ENCODE results near the gene KRTAP3-3.

- TF ChIP-seq EZH2 (IDR thresholded peaks at IDR 0.05; ENCODE audit: borderline replicate concordance), result no peak
- TF ChIP-seq CTCF (IDR thresholded peaks at IDR 0.05; ENCODE audit: poor library complexity), result no peak
Observed at GRCh38 chr17:40958086-40958953, 35.6 kb downstream of the KRTAP3-3 start.
